T-helper 2 cell treated with Interferon-gamma antibody and Interleukin-4, amounts not matched to agents 100 ng/mL and 5 ng/mL, for 36 hours (primary cell): ENCODE results near the gene FLRT2. TPM values are rescaled to one million over a fixed set of nuclear protein-coding genes. Genes with fewer than 3 reads are reported as not detected.

Experiments used
- intact Hi-C: fragments of 100-400 bp; cut with micrococcal nuclease; formaldehyde crosslinking; loops from one replicate; pipeline ENCODE4 v1.15.1; 2023
- total RNA-seq: library from RNA; stranded (reverse); gene quantifications from 2 replicates; pipeline ENCODE4 v1.2.3, GENCODE V29; 2022

FLRT2 gene
- total RNA-seq, 1 donor from 2014 or later, result not detected

DNA sequence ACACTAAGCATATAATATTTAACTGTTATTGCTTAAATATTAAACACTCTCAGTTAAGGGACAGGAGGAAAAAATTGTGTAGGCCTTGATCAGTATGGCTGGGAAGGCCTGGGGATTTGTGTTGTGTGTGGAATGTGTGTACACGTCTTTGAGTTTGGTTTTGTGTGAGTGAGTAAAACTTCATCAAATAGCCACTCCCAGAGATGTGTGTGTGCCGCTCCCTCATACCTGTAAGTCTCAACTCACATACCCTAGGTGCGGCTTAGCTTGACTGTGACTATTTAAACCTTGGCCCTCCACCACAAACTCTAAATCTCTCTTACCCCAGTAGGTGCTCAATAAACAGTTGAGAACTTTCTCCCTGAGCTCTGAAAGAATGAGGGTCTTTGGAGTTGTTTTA is 64.3 kb downstream of the FLRT2 start:
- intact Hi-C loops, result no loop called here

DNA sequence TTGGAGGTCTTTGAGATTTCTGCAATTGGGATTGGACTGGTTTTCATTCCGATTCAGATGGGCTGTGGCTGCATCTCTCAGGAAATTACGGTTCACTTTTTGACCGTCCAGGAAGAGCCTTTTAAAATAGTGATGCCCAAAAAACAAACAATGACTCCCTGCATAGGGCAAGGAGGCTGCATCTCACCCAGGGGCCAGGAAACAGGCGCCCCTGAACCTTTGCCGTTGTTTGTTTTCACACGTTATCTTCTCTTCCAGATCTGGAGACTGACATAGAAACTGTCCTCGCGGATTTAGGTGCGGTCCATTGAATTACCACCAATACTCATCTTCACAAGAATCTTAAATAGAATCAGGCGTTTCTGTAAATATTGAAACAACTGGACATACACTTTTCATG is 66.0 kb downstream of the FLRT2 start:
- intact Hi-C loops, result no loop called here

DNA sequence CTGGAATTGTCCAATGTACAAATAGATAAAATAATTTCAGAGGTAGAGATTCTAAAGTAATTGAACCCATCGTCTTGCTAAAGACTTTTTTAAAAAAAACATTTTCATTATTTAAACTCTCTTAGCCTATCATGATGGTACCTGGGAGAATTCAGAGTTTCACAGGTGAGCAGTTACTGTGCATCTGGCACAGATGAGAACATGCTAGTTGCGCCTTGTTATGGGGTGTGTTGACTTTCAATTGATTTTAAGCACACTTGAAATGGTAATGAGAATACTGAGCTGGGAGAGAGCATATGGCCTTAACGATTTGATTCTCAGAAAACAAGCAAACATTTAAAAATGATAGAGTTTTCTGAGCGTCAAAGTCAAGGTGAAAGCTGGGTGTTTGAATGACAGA is 66.6 kb downstream of the FLRT2 start:
- intact Hi-C loops, result no loop called here

DNA sequence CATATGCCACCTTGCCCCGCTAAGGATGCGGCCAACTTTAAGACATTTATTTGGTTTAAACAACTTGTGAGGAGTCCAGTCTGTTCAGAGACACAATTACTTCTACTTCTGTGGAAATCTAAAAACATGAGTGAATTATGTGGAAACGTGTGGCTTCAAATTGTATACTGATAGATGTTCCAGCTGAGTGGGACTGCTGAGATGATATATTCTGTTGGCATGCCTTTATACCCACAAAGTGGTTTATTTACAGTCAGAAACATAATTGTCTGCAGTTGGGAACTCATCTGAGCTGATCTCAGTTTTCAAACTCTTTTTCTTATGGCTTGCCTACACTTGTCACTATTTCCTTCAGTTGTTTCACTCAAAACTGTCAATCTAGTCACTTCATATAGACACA is 67.8 kb downstream of the FLRT2 start:
- intact Hi-C loops, result no loop called here

DNA sequence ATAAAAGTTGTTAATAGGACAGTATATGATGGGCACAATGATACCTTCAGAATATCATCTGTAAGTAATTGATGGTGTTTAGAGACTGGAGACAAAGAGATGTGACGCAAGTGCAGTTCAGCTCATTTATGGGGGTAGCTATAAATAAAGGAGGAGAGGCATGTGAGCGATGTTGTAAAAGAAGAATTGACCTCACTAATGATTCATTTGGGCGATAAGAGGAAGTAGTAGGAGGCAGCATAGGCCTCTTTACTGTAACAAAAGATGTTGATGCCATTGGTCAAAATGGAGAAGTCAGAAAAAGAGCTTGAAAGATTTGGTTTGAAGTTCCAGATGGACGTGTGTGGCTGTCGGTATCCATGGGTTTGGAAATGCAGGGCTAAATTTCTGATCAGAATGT is 70.0 kb downstream of the FLRT2 start:
- intact Hi-C loops, result no loop called here

DNA sequence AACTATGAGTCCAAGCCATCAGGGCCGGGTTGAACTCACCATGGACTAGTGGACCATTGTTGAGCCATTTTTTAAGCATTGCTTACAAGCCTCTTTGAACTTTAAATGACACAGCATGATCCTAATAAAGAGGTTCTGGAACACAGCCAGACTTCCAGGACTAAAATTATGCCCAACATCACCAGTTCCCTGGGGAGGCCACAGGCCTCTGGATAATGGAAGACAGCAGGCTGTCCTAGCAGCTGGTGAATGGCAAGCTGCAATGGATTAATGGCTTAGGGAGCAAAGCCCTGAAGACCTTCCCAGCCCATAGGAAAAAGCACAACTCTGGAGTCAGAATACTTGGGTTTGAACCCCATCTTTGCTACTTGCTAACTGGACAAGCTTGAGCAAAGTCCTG is 71.3 kb downstream of the FLRT2 start:
- intact Hi-C loops, result no loop called here

DNA sequence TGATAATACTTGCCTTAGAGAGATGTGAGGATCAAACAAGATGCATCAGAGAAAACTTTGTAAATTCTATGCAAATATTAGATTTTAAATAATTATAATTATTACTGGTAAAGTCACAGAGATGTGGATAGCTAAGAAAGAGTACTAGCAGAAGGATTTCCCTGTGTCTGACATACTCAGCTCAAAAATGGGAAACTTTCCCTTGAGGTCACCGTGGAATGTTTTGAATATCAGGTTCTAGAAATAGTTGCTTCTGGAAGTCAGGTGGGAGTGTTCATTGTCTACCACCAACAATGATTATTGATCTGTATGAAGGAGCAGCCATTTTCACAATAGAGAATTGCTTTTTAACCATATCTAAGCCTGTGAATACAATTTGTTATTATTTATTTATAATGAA is 71.7 kb downstream of the FLRT2 start:
- intact Hi-C loops, result no loop called here

DNA sequence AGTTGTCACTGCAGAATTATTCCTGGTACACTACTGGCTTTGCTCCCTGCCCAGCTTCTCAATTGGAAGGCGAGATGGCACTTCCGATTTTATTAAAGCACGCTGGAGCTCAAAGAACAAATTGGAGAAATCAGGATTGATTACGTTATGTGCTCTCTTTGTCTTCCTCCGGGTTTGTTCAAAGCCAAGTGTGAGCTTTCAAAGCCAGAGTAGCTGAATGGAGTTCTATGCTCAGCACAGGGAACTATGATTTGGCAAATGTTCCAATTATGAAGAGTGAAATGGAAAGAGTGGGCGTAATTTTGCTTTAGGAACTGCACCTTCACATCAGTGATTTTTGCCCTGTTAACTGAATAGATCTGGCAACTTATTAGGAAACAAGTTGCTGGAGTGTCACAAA is 72.4 kb downstream of the FLRT2 start:
- intact Hi-C loops, result no loop called here

DNA sequence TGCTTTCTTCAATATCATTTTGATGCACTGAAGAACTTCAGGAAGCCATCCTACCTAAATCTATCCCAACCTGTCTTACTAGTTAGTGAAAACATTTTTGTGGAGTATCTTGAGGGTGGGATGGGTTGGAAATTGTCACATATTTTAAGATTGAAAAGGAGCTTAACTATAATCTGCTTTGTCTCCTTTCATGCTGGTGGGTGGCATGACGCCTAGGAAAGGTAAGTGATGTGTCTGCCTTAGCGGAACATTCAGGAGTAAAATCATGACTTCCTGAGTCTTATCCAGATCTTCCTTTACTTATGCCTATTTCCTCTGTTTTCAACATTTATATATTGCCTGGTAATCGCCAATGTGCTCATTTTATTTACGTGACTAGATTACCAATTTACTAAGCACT is 74.1 kb downstream of the FLRT2 start:
- intact Hi-C loops, result no loop called here

DNA sequence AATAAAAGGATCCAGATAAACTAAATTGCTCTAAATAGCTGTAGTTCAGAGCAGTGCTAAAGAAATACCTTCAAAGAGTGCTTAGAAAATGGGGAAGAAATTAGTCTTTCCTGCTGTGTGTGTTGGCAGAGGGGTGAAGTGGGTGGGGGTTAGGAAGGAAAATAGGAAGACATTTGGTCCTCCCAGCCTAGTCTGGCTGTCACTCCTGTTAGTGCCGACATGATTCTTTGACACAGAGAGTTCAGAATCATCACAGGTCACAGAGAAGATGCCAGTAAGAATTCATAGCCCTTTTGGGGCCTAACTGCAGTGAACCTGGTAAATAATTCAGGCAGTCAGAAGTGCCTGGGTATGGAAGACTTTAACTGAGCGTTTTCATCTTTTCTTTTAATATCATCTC is 74.8 kb downstream of the FLRT2 start:
- intact Hi-C loops, result no loop called here

DNA sequence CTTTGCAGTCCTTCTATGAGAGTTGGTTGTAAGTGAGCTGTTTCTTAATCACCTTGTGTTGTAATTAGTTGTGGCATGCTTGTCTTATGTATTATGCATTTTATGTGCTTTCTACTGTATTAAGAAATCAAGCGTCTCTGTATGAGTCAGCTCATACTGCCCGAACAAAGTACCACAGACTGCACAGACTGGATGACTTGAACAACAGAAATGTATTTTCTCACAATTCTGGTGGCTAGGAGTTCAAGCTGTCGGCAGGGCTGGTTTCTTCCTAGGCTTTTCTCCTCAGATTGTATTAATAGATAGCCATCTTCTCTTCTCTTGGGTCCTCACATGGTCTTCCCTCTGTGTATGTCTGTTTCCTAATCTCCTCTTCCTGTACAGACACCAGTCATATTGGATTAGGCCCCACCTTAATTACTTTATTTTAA is 77.7 kb downstream of the FLRT2 start:
- intact Hi-C loops, result no loop called here

DNA sequence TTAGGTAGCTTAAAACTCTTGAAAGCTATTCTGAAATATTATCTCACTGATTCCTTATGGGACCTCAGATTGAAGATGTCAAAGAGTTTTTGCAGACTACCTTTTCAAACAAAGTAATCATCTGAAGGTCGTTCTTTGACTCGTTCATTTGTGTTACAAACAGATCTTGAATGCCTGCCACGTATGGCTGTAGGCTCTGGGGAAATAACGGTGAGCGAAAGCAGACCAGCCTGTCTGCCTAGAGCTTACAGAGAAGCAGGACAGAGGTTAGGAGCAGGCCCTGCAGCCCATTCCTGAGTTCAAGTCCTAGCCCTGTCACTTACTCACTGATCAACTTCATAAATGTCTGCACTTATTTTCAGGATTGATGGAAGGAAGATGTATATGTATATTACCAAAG is 83.6 kb downstream of the FLRT2 start:
- intact Hi-C loops, result no loop called here

DNA sequence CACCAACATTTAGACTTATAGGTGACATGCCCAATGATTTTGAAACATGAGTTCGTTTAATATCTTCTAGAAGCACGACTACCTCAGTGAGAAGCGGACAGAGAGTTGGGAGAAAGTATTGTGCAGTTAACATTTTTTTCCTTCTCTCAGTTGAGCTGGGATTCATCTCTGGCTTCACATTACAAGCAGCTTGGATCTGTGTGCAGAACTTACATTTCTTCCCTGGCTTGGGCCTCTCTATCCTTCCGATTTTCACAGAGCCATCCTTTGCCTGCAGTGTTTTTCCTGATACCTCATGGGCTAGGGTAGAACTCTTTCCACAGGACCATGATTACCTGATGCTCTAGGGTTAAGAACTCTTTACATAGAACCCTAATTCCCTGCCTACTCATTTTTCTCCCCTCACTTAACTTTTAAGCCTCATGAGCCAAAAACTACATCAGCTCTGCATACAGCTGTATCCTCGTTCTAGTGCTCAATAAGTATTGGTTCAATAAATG is 86.5 kb downstream of the FLRT2 start:
- intact Hi-C loops, result no loop called here

DNA sequence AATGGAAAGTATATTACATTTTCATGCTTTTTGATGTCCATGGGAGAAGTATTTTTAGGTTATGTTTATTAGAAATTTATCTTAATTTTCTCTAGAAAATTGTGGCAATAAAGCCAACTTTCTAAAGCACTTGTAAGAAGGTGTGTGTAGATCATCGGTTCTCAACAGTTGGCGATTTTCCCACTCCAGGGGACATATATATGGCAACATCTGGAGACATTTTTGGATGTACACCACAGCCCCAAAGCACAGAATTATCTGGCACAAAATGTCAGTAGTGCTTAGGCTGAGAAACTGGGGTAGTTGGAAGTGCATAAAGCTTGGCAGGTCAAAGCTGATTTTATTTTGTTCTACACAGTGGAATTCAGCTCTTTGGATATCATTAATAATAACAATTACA is 86.9 kb downstream of the FLRT2 start:
- intact Hi-C loops, result no loop called here

DNA sequence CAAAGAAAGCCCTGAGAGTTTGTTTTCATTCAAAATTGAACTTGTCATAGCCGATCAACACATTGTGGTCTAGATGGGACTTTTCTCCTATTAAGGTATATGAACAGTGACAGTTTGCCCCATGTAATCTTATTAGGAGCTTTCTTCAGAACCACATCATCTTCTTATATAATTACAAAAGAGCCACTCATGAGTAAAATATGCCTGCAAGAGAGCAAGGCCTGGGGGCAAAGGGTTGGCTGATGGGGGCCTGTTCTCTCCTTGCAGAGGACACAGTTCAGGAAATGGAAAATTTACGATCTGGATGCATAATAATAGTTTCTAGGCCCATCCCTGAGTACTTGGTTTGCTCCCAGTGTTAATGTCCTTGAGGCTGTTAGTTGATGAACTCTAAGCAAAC is 87.8 kb downstream of the FLRT2 start:
- intact Hi-C loops, result no loop called here

DNA sequence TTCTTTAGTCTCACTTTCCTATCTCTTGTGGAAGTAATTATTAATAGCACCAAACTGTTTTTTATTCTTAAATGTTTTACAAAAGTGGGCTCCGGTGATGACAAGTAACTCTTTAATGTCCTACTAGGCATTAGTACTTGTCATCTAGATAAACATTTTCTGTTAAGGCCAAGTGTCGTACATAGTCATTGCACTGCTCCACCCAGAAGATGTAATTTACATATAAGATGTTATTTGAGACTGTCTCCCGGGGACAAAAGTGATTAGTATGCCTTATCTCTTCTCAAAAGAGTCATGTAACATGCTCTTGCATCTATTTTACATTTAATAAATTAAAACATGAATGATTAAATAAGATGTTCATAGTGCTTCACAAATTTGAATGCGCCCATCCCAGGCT is 88.4 kb downstream of the FLRT2 start:
- intact Hi-C loops, result no loop called here

DNA sequence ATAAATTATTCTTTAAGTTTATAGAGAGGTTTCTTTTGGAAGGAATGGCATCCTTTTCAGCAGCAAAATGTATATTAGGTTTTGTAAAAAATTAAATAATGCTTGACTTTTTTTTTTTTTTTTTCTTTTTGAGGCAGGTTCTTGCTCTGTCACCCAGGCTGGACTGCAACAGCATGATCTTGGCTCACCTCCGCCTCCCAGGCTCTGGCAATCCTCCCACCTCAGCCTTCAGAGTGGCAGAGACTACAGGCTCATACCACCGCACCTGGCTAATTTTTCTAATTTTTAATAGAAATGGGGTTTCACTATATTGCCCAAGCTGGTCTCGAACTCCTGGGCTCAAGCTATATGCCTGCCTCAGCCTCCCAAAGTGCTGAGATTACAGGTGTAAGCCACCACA is 89.0 kb downstream of the FLRT2 start:
- intact Hi-C loops, result no loop called here

DNA sequence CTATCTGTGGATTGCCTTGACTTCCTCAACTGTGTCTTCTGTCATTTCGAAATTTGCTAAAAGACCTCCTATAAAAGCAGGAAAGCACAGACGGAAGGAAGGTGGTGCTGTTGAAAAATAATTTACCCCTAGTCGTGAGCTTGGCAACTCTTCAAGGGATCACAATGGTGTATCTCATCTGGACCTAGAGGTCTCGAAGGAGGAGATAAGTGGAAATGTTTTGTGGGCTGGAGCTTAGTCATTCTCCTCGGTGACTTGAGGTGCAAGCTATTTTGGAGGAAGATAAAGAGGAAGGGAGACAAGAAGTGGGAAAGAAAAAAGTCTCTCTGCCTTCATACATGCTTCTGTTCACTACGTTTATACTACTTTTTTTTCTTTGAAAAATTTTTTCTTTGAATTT is 89.9 kb downstream of the FLRT2 start:
- intact Hi-C loops, result no loop called here

DNA sequence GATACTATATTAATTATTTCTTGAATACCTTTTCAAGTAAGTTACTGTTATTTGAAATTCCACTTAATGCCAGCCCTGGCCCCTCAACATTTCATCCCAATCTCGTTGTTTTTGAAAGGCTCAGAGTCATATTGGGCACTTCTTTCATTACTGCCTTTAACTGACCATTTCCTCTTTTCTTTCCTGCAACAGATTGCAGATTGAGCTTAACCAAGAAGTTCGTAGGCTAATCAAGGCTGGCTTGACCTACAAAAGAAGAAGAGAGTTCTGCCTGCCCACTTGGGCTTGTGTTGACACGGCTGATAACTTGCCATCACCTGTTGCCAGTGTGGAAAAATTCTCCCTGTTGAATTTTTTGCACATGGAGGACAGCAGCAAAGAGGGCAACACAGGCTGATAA is 91.0 kb downstream of the FLRT2 start:
- intact Hi-C loops, result no loop called here

DNA sequence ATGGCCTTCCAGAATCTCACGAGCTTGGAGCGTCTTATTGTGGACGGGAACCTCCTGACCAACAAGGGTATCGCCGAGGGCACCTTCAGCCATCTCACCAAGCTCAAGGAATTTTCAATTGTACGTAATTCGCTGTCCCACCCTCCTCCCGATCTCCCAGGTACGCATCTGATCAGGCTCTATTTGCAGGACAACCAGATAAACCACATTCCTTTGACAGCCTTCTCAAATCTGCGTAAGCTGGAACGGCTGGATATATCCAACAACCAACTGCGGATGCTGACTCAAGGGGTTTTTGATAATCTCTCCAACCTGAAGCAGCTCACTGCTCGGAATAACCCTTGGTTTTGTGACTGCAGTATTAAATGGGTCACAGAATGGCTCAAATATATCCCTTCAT is 92.2 kb downstream of the FLRT2 start:
- intact Hi-C loops, result no loop called here

DNA sequence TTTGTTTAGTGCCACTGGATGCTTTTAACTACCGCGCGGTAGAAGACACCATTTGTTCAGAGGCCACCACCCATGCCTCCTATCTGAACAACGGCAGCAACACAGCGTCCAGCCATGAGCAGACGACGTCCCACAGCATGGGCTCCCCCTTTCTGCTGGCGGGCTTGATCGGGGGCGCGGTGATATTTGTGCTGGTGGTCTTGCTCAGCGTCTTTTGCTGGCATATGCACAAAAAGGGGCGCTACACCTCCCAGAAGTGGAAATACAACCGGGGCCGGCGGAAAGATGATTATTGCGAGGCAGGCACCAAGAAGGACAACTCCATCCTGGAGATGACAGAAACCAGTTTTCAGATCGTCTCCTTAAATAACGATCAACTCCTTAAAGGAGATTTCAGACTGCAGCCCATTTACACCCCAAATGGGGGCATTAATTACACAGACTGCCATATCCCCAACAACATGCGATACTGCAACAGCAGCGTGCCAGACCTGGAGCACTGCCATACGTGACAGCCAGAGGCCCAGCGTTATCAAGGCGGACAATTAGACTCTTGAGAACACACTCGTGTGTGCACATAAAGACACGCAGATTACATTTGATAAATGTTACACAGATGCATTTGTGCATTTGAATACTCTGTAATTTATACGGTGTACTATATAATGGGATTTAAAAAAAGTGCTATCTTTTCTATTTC is 93.2 kb downstream of the FLRT2 start:
- intact Hi-C loops, result no loop called here

DNA sequence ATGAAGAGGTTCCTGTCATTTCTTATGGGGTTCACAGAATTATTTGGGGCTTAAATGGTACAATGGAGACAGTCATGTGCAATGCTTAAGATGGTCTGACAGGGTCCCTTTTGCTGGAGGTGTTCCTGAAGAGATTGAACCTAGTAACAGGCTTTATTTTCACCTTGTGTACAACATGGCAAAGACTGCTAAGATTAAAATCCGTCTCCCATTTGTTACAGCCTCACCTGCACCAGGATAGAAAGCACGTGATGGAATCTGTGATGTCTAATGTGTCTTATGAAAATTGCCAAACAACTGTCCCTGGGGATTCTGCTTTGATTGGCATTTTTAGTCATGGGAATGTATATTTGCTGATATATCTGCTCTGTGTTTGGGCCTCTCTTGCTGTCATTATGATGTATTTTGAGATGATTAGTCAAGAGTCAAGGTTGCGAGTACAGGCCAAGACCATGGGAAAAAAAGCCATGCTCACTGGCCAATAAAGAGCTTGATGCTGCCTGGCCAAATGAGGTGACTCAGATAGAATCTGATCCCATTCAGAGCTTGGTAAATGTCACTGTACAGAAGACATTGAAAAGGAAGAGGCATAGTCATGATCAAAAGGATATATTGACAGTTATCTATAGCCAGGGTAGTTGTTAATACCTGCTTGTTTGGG is 96.1 kb downstream of the FLRT2 start:
- intact Hi-C loops, result no loop called here

DNA sequence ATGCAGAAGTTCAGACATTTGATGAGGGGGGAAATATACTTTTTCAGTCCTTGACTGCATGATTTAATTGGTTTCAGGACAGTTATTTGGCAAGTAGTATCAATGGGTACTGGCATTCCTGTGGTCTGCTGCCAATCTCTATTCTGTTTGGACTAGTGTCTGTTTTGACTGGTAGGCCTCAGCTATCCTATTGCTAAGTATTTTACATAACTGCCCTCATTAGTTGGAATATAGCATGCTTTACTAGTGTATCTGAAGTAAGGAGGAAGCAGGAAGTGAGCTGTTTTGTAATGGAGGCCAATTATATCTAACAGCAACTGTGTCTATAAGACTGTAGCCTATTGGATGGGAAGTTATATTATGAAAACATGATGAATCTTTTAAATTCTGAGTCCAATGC is 104.3 kb downstream of the FLRT2 start:
- intact Hi-C loops, result no loop called here
